AML-193 (cell line): ENCODE results near the gene RYR2.

Experiments used
- DNase-seq, 2 experiments: peaks; one replicate each; lab custom pipeline; 2025; lab: John Stamatoyannopoulos, UW

The RYR2 gene

DNA sequence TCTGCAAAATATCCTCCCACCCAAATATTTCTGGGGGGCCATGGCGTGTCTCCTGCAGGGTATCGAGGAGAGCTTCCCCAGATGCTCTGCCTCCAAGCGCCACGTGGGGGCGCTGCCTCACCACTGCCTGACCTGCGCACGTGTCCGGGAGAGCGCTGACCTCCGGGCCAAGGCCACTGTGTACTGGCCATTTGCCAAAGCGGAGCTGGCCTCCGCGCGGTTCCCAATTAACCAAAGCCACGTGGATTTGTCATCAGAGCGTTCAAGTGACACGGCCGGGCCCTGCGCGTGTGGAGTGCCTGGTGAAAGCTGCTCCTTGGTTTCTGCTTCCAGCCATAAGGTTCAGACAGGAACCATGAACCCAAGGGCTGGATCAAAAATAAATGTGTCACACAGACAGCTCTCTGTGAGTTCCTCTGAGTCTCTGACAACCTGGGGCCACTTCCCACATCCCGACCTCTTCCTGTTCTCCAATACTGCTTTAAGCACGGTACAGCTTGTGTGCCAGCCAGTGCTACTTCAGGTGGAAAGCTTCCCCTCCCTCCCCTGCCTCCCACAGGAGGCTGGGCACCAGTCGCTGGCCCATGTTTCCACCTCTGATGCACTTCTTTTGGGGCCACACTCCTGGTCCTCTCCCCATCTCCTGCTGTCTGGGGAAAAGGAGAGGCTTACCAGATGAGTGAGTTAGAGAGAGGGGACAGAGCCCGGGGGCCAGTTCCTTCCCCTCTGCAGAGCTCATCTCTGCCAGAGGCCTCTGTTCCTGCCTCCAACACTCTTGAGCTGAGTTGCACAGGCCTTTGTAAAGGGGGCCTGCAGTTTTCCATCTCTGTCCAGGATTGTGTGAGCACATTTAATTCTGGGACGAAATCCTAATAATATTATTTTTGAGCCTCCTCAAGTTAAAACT lies 822.6 kb downstream of the RYR2 start:
- DNase-seq, result no peak

- DNase-seq, result no peak
Observed at GRCh38 chr1:237867380-237867888, 825.5 kb downstream of the RYR2 start.

DNA sequence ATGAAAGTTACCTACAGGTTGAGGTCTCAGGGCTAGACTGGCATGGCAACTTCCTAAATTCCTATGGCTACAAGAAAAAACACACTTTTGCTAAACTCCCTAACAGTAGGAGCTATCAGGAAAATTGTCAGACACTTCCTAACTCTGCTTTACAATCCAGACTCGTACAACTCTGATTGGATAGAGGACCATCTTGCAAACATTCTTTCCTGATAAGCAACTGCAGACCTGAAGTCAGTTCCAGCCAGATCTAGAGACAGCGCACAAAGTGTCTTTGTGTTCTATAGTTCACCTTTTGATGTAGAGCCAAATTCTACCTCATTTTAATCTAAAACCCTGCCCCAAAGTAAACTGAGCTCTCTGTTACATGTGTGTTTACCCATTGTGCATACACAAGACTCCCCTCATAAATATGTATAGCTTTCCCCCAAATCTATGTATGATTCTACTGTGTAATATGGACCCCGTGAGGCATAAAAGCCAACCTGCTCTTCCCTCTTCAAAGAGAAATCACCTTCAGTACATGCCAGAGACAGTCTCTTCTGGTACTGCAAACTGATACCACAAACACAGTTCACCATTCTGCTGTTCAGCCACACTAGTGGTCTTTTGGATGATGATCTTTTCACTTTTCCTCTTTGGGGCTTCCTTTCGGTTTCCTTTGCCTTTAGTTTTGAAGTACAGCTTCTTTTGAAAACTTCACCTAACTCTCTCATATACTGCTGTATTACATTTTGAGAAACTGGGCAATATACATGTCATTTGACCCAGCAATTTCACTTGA lies 827.0 kb downstream of the RYR2 start:
- DNase-seq, result no peak

GRCh38 chr1:237873487-237874211 lies 831.7 kb downstream of the RYR2 start:
- DNase-seq, result no peak

- DNase-seq, result no peak
Observed at GRCh38 chr1:237875291-237875690, 833.3 kb downstream of the RYR2 start.

- no peak for DNase-seq
Observed at GRCh38 chr1:237877631-237878030, 835.6 kb downstream of the RYR2 start.

DNA sequence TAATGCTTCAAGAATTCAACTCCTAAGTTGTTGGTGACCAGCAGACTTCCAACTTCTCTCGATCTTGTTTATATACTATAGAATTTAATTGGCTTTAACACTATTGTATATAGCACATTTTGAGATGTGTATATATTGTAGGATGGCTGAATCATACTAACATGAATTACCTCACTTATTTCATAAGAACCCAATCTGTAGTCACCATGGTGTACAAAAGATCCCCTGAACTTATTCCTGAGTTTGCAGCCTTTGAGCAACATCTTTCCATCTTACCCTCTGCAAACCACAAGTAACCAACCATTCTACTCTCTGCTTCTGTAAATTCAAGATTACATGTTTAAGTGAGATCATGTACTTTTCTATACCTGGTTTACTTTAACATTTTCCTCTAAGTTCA lies 836.4 kb downstream of the RYR2 start:
- no peak for DNase-seq

DNA sequence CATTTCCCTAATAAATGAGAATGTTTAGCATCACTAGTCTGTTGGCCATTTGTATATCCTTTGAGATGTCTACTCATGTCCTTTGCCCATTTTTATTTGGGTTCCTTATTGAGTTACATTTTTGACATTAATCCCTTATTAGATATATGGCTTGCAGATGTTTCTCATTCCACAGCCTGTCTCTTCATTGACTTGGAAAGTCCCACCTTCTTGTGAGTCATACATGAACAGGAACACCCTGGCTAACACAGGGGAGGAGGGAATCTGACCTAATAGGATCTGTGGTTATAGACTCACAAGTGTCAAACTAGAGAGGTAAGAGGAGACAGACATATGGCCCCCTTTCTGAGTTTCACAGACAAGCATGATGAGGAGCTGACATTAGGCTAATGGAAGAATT lies 837.2 kb downstream of the RYR2 start:
- DNase-seq, result no peak
